PC-9 (cell line): ENCODE measurements around the gene FAM3C. TPM values are rescaled to one million over a fixed set of nuclear protein-coding genes. Genes with fewer than 3 reads are reported as not detected.

Experiments
- BruUV-seq: library from RNA; stranded (reverse); fragments of 400-500 nt; replicated peaks from 2 replicates; lab custom pipeline; 2021; lab: Mats Ljungman, UMichigan
- CTCF ChIA-PET: fragments of 300-600 bp; sonication (Branson Sonifier 250); formaldehyde crosslinking; loops from one replicate; lab custom pipeline; 2022; ENCODE audit warnings: antibody characterized with exemption; lab: Charles Lee
- POLR2A ChIA-PET: fragments of 300-600 bp; sonication (Branson Sonifier 250); formaldehyde crosslinking; loops from one replicate; lab custom pipeline; 2022; ENCODE audit warnings: antibody characterized with exemption; ENCODE audit not compliant: unreplicated experiment; lab: Charles Lee
- DNase-seq, 2 experiments: peaks; one replicate each; pipeline versions ENCODE4 v3.0.0 to v3.0.0-alpha.2; 2015 to 2022; ENCODE audit warnings: mixed read lengths in 1 of 2
- H2AFZ ChIP-seq: fragments of 200-600 bp; sonication (generic); 2 replicates; pipeline ENCODE4 v1.8.1; 2017; ENCODE audit warnings: antibody characterized with exemption
- H3F3A ChIP-seq: fragments of 200-600 bp; sonication (generic); 2 replicates; pipeline ENCODE4 v1.8.1; 2017; ENCODE audit warnings: antibody characterized with exemption, mild to moderate bottlenecking, low read depth; ENCODE audit not compliant: insufficient read depth
- H3K27ac ChIP-seq: fragments of 200-600 bp; sonication (generic); 2 replicates; pipeline ENCODE4 v1.6.1; 2016; ENCODE audit warnings: mixed run types
- H3K27me3 ChIP-seq: fragments of 200-600 bp; sonication (generic); 2 replicates; pipeline ENCODE4 v1.6.1; 2016; ENCODE audit warnings: low read depth, mixed run types; ENCODE audit not compliant: insufficient read depth
- H3K36me3 ChIP-seq: fragments of 200-600 bp; sonication (generic); 2 replicates; pipeline ENCODE4 v1.6.1; 2016; ENCODE audit warnings: low read depth, mixed run types
- H3K4me1 ChIP-seq: fragments of 200-600 bp; sonication (generic); replicated peaks from 2 replicates; pipeline ENCODE4 v1.6.1; 2016; ENCODE audit warnings: mixed run types; ENCODE audit not compliant: insufficient read depth
- H3K4me2 ChIP-seq: fragments of 200-600 bp; sonication (generic); 2 replicates; pipeline ENCODE4 v1.6.1; 2017; ENCODE audit warnings: mixed run types
- H3K4me3 ChIP-seq: fragments of 200-600 bp; sonication (generic); 2 replicates; pipeline ENCODE4 v1.6.1; 2016; ENCODE audit warnings: mixed run types
- H3K79me2 ChIP-seq: fragments of 200-600 bp; sonication (generic); 2 replicates; pipeline ENCODE4 v1.6.1; 2017; ENCODE audit warnings: low read depth, mixed run types
- H3K9me2 ChIP-seq: fragments of 200-600 bp; sonication (generic); 2 replicates; pipeline ENCODE4 v1.8.1; 2017; ENCODE audit warnings: mild to moderate bottlenecking; ENCODE audit not compliant: insufficient read depth
- H3K9me3 ChIP-seq: fragments of 200-600 bp; sonication (generic); 2 replicates; pipeline ENCODE4 v1.8.1; 2016; ENCODE audit warnings: low read depth; ENCODE audit not compliant: insufficient read depth
- H4K20me1 ChIP-seq: fragments of 200-600 bp; sonication (generic); 2 replicates; pipeline ENCODE4 v1.8.1; 2017; ENCODE audit not compliant: insufficient read depth
- CTCF ChIP-seq: fragments of 200-600 bp; sonication (generic); conservative IDR thresholded peaks from 2 replicates; pipeline ENCODE4 v1.6.1; 2017; ENCODE audit warnings: mixed run types, antibody characterized with exemption, mild to moderate bottlenecking, moderate library complexity
- EZH2 ChIP-seq: fragments of 200-600 bp; sonication (generic); IDR thresholded peaks from 2 replicates; pipeline ENCODE4 v1.8.0; 2017; ENCODE audit warnings: antibody characterized with exemption, low read depth
- intact Hi-C: fragments of 100-400 bp; cut with micrococcal nuclease; formaldehyde crosslinking; loops from one replicate; pipeline ENCODE4 v1.10.0; 2022; ENCODE audit not compliant: unreplicated experiment
- total RNA-seq: library from RNA; stranded (reverse); gene quantifications from 2 replicates; pipeline ENCODE4 v1.2.3, GENCODE V29; 2021

FAM3C gene
- total RNA-seq, 1 experiment from 2014 or later, result 134 TPM

GRCh38 chr7:121306565-121306964 lies 89.5 kb downstream of the FAM3C start:
- Histone ChIP-seq H3K36me3 (no peaks in the 10 kb centered on the region), H3K4me1 (no peaks in the 10 kb centered on the region), H3K79me2 (no peaks in the 10 kb centered on the region), H3K4me2 (no peak overlapping the region), H4K20me1 (no peaks in the 10 kb centered on the region), H2AFZ (no peak overlapping the region), H3K27me3 (no peaks in the 10 kb centered on the region), H3K4me3 (no peak overlapping the region), H3K27ac (no peak overlapping the region), H3K9me3 (no peaks in the 10 kb centered on the region), H3K9me2 (no peaks in the 10 kb centered on the region; the same call in 1 of the 2 replicates), H3F3A (no peaks in the 10 kb centered on the region)
- no peak for DNase-seq
- TF ChIP-seq CTCF (no peak), EZH2 (no peak)
- ChIA-PET CTCF (no interaction called here), POLR2A (no interaction called here)
- no TSS peak for BruUV-seq
- intact Hi-C loops, result no loop called here

GRCh38 chr7:121305109-121305508 lies 91.0 kb downstream of the FAM3C start:
- no peaks in the 10 kb centered on the region for H4K20me1 ChIP-seq
- H3K36me3 ChIP-seq, result no peaks in the 10 kb centered on the region
- no peak for DNase-seq
- H3K4me1 ChIP-seq, result no peaks in the 10 kb centered on the region
- no peak for TF ChIP-seq CTCF
- TF ChIP-seq EZH2, result no peak
- POLR2A ChIA-PET, result no interaction called here
- H3K27ac ChIP-seq, result no peak overlapping the region
- H3K27me3 ChIP-seq, result no peaks in the 10 kb centered on the region
- H3K79me2 ChIP-seq, result no peaks in the 10 kb centered on the region
- intact Hi-C loops, result no loop called here
- no peaks in the 10 kb centered on the region for H3F3A ChIP-seq
- no peaks in the 10 kb centered on the region for H3K9me3 ChIP-seq
- H3K9me2 ChIP-seq, result no peaks in the 10 kb centered on the region; the same call in 1 of the 2 replicates
- BruUV-seq, result no TSS peak
- no peak overlapping the region for H3K4me3 ChIP-seq
- no peak overlapping the region for H2AFZ ChIP-seq
- CTCF ChIA-PET, result no interaction called here
- no peak overlapping the region for H3K4me2 ChIP-seq

GRCh38 chr7:121304102-121304658 lies 91.9 kb downstream of the FAM3C start:
- Histone ChIP-seq H3K9me2 (no peaks in the 10 kb centered on the region; the same call in 1 of the 2 replicates), H3K27me3 (no peaks in the 10 kb centered on the region), H3K4me2 (no peak overlapping the region), H4K20me1 (no peaks in the 10 kb centered on the region), H3K4me3 (no peak overlapping the region), H3K9me3 (no peaks in the 10 kb centered on the region), H3K4me1 (no peaks in the 10 kb centered on the region), H3F3A (no peaks in the 10 kb centered on the region), H3K36me3 (no peaks in the 10 kb centered on the region), H2AFZ (no peak overlapping the region), H3K79me2 (no peaks in the 10 kb centered on the region), H3K27ac (no peak overlapping the region)
- ChIA-PET POLR2A (no interaction called here), CTCF (no interaction called here)
- no TSS peak for BruUV-seq
- intact Hi-C loops, result no loop called here
- no peak for TF ChIP-seq CTCF
- no peak for TF ChIP-seq EZH2
- no peak for DNase-seq
